ENCODE data around the gene SORCS2.

SORCS2 gene

GRCh38 chr4:7252510-7253340, 60.4 kb downstream of the SORCS2 start:
- no peak for TF ChIP-seq CTCF (IDR thresholded peaks at IDR 0.05; ENCODE audit: low read depth, low read length)
- no peak for DNase-seq (ENCODE audit: low read depth in 2 of 2)
- no peak overlapping the region for H3K4me3 ChIP-seq (replicated peaks in 1 of 2; ENCODE audit: low read depth in 2 of 2, low read length in 2 of 2)

DNA sequence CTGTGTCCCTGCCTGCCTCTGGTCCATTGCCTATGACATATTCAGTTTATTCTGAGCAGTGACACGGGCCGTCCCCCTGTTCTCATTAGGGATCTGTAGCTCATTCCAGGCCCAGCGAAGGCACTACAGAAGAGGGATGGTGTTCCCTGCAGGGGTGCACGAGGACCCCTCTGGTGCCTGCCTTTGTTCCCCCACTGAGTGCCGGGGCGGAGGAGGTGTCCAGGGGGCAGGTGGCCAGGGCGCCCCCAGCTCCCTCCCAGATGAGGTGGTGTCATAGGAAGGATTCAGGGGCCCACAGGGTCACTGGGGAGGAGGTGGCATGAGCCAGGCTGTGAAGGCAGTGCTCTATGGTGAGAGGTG, 61.0 kb downstream of the SORCS2 start:
- H3K4me3 ChIP-seq (replicated peaks in 1 of 2; ENCODE audit: low read depth in 2 of 2, low read length in 2 of 2), result no peak overlapping the region
- no peak for DNase-seq (ENCODE audit: low read depth in 2 of 2)
- TF ChIP-seq CTCF (IDR thresholded peaks at IDR 0.05; ENCODE audit: low read depth, low read length), result no peak

DNA sequence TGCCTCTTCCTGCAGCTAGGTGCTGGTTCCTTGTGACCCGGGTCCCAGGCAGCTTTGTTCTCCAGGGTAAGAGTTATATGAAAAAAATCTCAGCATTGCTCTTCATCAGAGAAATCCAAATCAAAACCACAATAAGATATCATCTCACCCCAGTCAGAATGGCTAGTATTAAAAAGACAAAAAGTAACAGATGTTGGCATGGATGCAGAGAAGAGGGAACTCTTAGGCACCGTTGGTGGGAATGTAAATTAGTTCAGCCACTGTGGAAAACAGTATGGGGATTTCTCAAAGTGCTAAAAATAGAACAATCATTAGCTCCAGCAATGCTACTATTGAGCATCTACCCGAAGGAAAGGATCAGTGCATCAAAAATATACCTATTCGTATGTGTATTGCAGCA, 61.5 kb downstream of the SORCS2 start:
- no peak overlapping the region for H3K4me3 ChIP-seq (replicated peaks in 1 of 2; ENCODE audit: low read depth in 2 of 2, low read length in 2 of 2)
- TF ChIP-seq CTCF (IDR thresholded peaks at IDR 0.05; ENCODE audit: low read depth, low read length), result no peak
- DNase-seq (ENCODE audit: low read depth in 2 of 2), result no peak

GRCh38 chr4:7254736-7255487, 62.6 kb downstream of the SORCS2 start:
- DNase-seq (ENCODE audit: low read depth in 2 of 2), result peak; percentile 3 to 67
- H3K4me3 ChIP-seq (replicated peaks in 1 of 2; ENCODE audit: low read depth in 2 of 2, low read length in 2 of 2), result no peak overlapping the region
- no peak for TF ChIP-seq CTCF (IDR thresholded peaks at IDR 0.05; ENCODE audit: low read depth, low read length)

DNA sequence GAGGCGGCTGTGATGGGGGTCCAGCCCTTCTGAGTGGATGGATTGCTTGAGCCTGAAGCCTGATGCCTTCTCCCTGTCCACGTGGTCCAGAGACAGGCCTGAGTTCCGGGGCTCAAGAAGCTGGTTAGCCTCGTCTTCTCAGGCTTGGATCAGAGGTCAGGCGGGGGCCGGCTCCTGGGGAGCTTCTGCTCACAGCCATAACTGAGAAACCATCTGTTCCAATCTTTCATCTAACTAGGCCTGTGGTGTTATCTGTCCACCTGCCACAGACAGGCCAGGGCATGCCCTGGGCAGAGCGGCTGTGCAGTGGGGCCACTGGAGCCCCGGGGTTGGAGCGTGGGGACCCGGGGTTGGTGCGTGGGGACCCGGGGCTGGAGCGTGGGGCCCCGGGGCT, 63.1 kb downstream of the SORCS2 start:
- no peak overlapping the region for H3K4me3 ChIP-seq (replicated peaks in 1 of 2; ENCODE audit: low read depth in 2 of 2, low read length in 2 of 2)
- no peak for DNase-seq (ENCODE audit: low read depth in 2 of 2)
- TF ChIP-seq CTCF (IDR thresholded peaks at IDR 0.05; ENCODE audit: low read depth, low read length), result no peak

DNA sequence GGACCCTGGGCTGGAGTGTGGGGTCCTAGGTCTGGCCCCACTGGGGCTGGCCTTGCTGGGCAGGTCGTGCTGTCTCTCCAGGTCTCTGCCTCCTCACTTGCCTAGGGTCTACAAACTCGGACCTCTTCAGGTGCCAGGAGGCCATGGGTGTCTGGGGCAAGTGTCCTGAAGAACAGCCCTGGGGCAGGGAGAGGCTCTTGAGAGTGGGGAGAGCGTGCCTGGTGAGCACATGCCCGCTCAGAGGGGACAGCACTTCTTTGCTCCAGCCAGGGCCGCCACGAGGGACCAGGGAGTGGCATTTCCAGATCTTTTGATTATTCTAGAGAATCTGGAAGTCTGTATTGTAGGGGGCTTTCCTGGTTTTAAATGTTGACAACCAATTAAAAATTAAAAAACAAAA, 63.7 kb downstream of the SORCS2 start:
- no peak overlapping the region for H3K4me3 ChIP-seq (replicated peaks in 1 of 2; ENCODE audit: low read depth in 2 of 2, low read length in 2 of 2)
- TF ChIP-seq CTCF (IDR thresholded peaks at IDR 0.05; ENCODE audit: low read depth, low read length), result no peak
- DNase-seq (ENCODE audit: low read depth in 2 of 2), result no peak
